GM15510 (cell line): ENCODE results near the gene SIGLECL1.
"Not testable (repeated sequence)": the region's sequence is repeated elsewhere in the genome, so short reads cannot be mapped to it uniquely, and the experiment has no call there.

Source experiments
- POLR2A ChIP-seq: IDR thresholded peaks from 3 replicates; pipeline ENCODE4 v1.6.1; 2011; ENCODE audit warnings: borderline replicate concordance; ENCODE audit not compliant: insufficient read length; ENCODE audit errors: extremely low read depth

Gene SIGLECL1

DNA sequence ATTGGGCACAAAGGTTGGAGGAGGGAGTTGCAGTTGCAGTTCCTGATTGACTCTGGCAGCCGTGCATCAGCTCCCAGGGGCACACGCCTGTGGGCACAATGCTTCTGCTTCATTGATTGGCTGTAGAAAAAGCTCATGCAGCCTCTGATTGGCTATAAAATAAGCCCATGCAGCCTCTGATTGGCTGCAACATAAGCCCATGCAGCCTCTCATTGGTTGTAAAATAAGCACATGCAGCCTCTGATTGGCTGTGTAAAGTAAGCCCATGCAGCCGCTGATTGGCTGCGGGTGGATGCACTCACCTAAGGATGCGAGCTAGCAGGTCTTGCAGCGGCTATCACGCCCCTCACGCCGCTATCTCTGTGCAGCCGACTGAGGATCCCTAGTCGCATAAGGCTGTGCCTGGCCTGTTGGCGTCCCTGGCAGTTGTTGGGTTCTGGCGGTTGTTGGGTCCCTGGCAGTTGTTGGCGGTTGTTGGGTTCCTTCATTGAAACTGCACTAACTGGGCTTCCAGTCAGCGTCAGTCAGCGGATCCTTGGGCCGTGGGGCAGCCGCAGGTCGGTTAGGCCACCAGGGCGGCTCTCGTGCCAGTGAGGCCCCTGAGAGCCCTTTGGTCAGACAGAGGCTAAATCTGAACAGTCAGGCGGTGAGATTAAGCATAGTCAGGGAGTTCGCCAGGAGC, at the start of gene SIGLECL1:
Gene SIGLECL1 (plus strand): TSS at position 295 of the 682 bp plus-strand sequence. CDS start 12,993 bp downstream, outside the sequence.
- TF ChIP-seq POLR2A, result no peak

DNA sequence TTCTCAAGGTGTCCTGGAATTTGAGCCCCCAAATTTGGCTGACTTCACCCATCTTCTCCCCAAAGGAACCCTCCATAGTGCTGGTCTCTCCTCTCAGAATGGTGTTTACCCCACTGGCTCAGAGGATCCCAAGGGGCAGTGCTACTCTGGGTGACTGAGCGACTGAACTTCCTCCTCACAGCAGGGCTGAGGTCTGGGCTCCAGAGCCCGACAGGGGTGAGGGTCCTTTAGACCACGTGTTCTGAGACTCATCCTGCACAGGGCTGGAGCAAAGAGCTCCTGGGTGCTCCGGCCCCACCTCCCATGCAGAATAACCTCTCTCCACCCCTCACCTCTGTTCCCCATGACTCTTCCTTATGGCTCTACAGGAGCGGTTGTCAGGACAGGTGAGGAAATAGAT, 49.2 kb upstream of the SIGLECL1 start:
- no peak for TF ChIP-seq POLR2A

DNA sequence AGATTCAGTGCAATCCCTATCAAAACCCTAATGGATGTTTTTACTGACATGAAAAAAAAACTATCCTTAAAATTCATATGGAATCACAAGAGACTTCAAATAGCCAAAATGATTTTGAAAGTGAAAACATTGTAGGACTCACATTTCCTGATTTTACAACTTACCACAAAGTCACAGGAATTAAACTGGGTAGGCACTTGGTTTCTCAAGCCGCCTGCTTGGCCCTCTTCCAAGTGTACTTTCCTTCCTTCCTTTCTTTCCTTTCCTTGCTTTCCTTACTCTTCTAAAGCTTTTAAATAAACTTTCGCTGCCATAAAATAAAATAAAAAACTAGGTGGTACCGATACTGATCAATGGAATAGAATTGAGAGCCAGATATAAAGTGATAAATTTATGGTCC, 47.0 kb upstream of the SIGLECL1 start:
- no peak for TF ChIP-seq POLR2A

DNA sequence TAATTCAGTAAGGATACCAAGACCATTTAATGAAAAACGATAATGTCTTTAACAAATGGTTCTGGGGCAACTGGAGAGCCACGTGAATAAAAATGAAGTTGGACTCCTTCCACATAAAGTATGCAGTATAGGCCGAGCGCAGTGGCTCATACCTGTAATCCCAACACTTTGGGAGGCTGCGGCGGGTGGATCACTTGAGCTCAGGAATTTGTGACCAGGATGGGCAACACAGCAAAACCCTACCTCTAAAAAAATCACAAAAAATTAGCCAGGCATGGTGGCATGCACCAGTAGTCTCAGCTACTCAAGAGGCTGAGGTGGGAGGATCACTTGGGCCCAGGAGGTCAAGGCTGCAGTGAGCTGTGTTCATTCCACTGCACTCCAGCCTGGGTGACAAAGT, 46.6 kb upstream of the SIGLECL1 start:
- TF ChIP-seq POLR2A, result no peak

DNA sequence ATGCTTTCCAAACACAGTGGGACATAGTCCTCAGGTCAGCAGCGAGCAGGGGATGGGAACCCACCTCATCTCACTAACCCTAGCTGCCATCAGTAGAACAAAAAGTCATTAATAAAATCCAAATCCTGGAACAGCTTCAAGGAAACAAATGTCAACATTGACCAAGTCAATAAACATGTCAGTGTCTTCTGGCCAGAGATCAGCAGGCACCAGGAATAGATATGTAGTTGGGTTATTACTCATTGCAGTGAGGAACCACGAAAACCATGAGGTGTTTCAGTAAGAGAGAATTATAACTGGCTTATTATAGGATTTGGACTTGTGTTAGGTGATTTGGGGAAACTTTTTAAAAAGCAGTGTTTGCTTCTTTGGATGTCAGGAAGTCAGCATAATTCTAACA, 43.1 kb upstream of the SIGLECL1 start:
- TF ChIP-seq POLR2A, result no peak

DNA sequence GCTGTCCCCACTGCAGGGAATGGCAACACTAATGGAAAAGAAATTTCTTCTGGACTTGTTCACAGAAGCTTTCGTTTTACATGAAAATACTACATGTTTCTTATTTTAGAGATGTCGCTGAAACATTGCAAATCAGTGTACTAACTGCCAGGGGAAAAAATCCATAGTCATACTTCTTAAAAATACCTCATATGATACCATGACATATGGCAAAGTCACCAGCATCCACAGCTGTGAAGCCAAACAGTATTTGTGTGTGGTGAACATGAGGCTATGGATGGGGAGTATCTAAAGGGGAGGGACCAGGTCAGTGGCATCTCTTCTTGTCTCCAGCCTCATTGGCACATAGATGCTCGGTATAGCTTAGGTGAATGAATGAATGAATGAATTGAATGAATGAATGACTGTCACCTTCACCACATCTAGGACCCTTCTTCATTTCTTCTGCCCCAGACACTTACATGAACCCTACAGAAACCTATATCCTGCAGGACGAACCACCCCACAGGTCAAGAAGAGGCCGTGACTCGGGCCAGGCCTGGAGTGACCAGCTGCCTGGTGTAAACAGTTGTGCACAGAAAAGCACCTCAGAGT, 40.6 kb upstream of the SIGLECL1 start:
- no peak for TF ChIP-seq POLR2A

DNA sequence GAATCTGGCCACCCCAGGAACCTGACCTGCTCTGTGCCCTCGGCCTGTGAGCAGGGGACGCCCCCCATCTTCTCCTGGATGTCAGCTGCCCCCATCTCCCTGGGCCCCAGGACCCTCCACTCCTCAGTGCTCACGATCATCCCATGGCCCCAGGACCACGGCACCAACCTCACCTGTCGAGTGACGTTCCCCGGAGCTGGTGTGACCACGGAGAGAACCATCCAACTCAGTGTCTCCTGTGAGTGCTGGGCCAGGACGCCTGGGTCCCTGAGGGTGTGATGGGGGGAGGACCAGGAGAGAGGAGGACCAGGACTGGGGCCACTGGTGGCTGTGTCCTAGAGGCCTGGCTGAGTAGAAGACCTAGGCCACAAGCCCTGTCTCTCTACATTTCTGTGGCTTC, 39.0 kb upstream of the SIGLECL1 start:
- no peak for TF ChIP-seq POLR2A

DNA sequence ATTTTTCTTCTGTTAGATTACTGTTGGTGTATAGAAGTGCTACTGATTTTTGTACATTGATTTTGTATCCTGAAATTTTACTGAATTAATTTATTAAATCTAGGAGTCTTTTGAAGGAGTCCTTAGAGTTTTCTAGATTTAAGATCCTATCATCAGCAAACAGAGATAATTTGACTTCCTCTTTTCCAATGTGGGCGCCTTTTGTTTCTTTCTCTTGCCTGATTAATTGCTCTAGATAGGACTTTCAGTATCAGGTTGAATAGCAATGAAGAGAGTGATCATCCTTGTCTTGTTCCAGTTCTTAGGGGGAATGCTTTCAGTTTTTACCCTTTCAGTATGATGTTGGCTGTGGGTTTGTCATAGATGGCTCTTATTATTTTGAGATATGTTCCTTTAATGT, 31.6 kb upstream of the SIGLECL1 start:
- TF ChIP-seq POLR2A, result no peak

DNA sequence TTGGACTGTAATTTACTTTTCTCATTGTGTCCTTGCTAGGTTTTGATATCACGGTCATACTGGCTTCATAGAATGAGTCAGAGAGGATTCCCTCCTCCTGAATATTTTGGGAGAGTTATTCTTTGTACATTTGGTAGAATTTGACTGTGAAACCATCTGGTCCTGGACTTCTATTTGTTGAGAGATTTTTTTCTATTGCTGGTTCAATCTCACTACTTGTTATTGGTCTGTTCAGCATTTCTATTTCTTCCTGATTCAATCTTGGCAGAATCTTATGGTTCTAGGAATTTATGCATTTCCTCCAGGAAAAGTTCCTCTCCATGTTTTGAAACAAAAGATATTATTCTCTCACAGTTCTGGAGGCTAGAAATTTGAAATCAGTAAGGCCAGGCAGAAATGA, 30.9 kb upstream of the SIGLECL1 start:
- no peak for TF ChIP-seq POLR2A

DNA sequence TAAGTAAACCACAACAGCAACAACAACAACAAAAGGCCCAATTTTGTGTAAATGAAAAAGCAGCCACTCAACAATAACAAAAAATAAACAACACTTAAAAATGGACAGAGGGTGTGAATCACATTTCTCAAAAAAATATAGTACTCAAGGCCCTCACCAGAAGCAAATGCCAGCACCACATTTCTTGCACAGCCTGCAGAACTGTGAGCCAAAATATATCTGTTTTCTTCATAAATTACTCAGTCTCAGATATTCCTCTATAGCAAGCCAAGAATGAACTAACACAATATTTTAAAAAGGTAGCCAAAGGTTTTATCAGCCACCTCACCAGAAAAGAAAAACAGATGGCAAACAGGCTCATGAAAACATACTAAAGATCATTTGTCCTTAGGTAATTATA, 29.9 kb upstream of the SIGLECL1 start:
- TF ChIP-seq POLR2A, result no peak

DNA sequence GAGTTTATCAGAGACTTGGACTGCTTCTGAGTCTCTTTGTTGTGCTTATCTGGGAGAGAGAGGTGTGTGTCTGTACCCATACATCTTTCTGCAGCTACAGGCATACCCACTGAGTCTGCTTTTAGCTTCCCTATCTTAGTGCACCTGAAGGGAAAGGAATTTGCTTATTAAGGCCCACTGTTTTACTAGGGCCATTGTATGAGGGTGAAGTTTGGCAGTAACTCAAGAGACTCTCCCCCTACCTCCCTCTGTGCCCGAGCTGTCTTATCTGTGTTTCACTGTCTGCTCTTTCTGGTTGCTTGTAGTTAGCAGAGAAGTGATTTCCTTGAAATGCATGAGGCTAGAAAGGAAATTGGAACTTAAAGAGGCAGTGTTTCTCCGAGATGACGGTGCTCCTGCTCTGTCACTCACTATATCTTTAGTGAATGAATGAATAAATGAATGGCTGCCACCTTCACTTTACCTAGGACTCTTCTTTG, 26.7 kb upstream of the SIGLECL1 start:
- TF ChIP-seq POLR2A, result no peak

DNA sequence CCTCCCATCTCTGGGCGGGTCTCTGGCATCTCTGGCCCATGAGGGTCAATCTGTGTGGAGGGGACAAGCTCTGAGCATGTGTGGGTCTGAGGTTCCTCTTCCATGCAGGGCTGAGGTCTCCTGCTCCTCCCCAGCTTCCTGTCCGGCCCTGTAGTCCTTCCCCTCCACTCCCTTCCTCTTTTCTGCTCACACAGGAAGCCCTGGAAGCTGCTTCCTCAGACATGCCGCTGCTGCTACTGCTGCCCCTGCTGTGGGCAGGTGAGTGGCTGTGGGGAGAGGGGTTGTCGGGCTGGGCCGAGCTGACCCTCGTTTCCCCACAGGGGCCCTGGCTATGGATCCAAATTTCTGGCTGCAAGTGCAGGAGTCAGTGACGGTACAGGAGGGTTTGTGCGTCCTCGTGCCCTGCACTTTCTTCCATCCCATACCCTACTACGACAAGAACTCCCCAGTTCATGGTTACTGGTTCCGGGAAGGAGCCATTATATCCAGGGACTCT, 25.9 kb upstream of the SIGLECL1 start, which contains the start of gene CD33:
Gene CD33 (plus strand): TSS at position 183 of the 496 bp plus-strand sequence. CDS start 39 bp downstream, at position 222.
- TF ChIP-seq POLR2A, result not testable (repeated sequence)

DNA sequence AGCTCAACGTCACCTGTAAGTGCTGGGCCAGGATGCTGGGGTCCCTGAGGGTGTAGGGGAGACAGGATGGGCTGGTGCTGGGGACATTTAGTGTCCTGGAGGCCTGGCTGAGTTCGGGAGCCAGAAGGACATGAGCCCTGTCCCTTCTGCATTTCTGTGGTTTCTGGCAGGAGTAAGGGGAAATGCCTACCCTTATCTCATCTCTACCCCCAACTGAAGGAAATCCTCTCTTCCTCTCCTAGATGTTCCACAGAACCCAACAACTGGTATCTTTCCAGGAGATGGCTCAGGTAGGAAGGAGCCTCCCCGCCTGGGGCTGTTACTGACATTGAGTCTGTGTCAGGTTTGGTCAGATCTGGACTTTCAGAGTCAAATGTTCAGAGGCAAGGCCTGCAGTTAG, 24.8 kb upstream of the SIGLECL1 start:
- no peak for TF ChIP-seq POLR2A

DNA sequence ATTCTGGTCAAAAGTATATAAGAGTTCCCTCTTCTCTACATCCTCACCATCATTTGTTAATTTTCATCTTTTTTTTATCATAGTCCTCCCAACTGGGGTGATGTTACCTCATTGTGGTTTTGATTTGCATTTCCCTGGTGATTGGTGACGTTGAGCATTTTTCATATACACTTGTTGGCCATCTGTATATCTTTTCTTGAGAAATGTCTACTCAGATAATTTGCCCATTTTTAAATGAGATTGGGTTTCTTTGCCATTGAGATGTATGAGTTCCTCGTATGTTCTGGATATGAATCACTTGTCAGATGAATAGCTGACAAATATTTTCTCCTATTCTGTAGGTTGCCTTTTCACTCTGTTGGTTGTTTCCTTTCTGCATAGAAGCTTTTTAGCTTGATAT, 23.6 kb upstream of the SIGLECL1 start:
- no peak for TF ChIP-seq POLR2A

DNA sequence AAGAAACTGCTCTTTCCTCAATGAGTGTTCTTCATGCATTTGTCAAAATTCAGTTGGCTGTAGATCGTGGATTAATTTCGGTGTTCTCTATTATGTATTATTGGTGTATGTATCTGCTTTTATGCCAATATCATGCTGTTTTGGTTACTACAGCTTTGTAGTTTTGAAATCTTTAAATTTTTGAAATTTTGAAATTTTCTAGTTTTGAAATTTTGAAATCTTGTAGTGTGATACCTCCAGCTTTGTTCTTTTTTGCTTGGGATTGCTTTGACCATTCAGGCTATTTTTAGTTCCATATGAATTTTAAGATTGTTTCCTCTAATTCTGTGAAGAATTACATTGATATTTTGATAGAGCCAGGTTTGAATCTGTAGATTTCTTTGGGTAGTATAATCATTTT, 22.9 kb upstream of the SIGLECL1 start:
- TF ChIP-seq POLR2A, result no peak

DNA sequence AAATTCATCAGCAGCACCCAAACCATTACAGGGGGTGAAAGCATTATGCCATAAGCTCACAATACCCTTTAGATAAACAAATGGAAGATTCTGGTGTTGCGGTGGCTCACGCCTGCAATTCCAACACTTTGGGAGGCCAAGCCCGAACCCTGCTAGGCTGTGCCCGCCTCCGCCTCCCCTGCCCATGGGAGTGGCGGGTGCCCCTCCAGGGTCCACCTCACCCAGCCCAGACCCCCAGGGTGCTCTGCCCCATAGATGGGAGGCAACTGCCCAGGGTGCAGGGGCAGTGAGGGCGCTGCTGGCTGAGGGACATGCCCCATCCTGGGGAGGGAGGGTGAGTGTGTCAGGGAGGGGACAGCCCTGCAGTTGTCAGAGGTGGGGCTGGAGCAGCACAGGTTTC, 10.0 kb upstream of the SIGLECL1 start:
- no peak for TF ChIP-seq POLR2A

DNA sequence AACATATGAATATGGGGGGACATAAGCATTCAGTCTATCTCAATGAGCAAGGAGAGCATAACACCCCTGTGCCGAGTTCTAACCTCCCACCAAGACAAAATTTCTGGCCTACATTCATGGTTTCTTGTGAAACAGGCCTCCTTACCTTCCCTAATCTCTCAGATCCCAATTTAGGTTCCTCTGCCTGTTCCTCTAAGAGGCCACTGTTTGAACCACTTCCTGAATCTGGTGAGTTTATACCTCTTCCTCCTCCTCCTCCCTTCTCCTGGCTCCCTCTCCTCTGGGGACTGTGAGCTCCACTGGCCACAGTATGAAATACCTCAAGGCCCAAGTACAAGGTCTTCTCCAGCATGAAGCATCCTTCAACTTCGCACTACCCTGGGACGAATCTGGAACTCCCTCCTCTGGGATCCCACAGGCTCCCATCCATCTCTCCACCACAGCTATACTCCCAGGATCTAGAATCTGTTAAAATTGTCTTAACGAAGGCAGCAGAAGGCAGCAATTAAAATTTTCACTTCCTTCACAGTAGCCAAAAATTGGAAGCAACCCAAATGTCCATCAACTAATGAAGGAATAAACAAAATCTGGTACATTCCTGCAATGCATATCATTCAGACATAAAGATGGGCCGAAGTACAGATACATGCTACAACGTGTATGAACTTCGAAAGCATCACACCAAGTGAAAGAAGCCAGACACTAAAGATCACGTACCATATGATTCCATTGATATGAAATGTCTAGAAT, 7.8 kb upstream of the SIGLECL1 start:
- no peak for TF ChIP-seq POLR2A

DNA sequence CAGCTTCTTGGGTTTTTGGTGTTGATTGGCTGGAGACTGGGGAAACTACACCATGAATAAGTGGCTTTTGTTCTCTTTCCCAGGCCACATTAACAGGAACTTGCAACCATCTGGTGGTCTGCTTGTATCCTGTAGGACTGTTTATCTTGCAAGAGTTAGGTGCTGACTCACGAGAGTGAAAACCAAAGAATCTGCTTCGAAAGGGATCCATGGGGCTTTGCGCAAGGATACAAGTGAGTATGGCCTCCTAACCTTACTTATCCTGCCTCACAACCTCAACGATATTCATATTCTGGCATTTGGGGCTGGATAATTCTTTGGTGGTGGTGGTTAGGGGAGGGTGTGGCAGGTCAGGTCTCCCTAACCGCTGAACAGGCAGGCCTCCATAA, 4.7 kb upstream of the SIGLECL1 start:
- no peak for TF ChIP-seq POLR2A
